Smooth muscle cell (in vitro differentiated cells): Measurements from ENCODE around the gene IL12RB2. TPM values are rescaled to one million over a fixed set of nuclear protein-coding genes. Genes with fewer than 3 reads are reported as not detected.

Experiments
- DNase-seq: peaks from one replicate; lab custom pipeline; 2025; ENCODE audit not compliant: unreplicated experiment; lab: John Stamatoyannopoulos, UW
- H2AFZ ChIP-seq: fragments of 200-600 bp; sonication (generic); 2 replicates; pipeline ENCODE4 v1.6.0; 2016; ENCODE audit warnings: antibody characterized with exemption, low read depth, mild to moderate bottlenecking
- H3F3A ChIP-seq: fragments of 200-600 bp; sonication (generic); 2 replicates; pipeline ENCODE4 v1.6.0; 2017; ENCODE audit warnings: antibody characterized with exemption, low read depth
- H3K27ac ChIP-seq: fragments of 200-600 bp; sonication (generic); 2 replicates; pipeline ENCODE4 v1.5.1; 2016; ENCODE audit warnings: low read depth, mild to moderate bottlenecking
- H3K27me3 ChIP-seq: fragments of 200-600 bp; sonication (generic); 2 replicates; pipeline ENCODE4 v1.6.1; 2016; ENCODE audit warnings: low read depth, mild to moderate bottlenecking
- H3K36me3 ChIP-seq: fragments of 200-600 bp; sonication (generic); 2 replicates; pipeline ENCODE4 v1.5.1; 2016; ENCODE audit warnings: low read depth
- H3K4me1 ChIP-seq: fragments of 200-600 bp; sonication (generic); 2 replicates; pipeline ENCODE4 v1.5.1; 2016; ENCODE audit warnings: low read depth
- H3K4me2 ChIP-seq: fragments of 200-600 bp; sonication (generic); 2 replicates; pipeline ENCODE4 v1.6.0; 2016; ENCODE audit warnings: mild to moderate bottlenecking
- H3K4me3 ChIP-seq: fragments of 200-600 bp; sonication (generic); 2 replicates; pipeline ENCODE4 v1.5.1; 2016; ENCODE audit warnings: mild to moderate bottlenecking
- H3K79me2 ChIP-seq: fragments of 200-600 bp; sonication (generic); 2 replicates; pipeline ENCODE4 v1.6.0; 2016; ENCODE audit warnings: low read depth, mild to moderate bottlenecking
- H3K9ac ChIP-seq: fragments of 200-600 bp; sonication (generic); 2 replicates; pipeline ENCODE4 v1.6.0; 2016; ENCODE audit warnings: low read depth
- H3K9me3 ChIP-seq: fragments of 200-600 bp; sonication (generic); replicated peaks from 2 replicates; pipeline ENCODE4 v1.5.1; 2016; ENCODE audit warnings: low read depth
- H4K20me1 ChIP-seq: fragments of 200-600 bp; sonication (generic); 2 replicates; pipeline ENCODE4 v1.6.0; 2016; ENCODE audit warnings: low read depth
- WGBS: methylation state at CpG from one replicate; pipeline ENCODE4 v1.1.7; 2016; ENCODE audit warnings: low lambda C conversion rate; 5-methylcytosine and 5-hydroxymethylcytosine counted together
- polyA plus RNA-seq: library from polyadenylated mRNA; unstranded; fragments of >200 nt; fragmentation: Nextera tagmentation; extraction: Ambion mirVana; gene quantifications from 2 replicates; pipeline ENCODE4 v1.2.1, GENCODE V29; 2016
- total RNA-seq: library from RNA; depleted of rRNA; stranded (reverse); fragments of >200 nt; gene quantifications from 2 replicates; pipeline ENCODE4 v1.2.3, GENCODE V29; 2014
- TF ChIP-seq, protein P1 (sequence below): fragments of 200-600 bp; sonication (generic); IDR thresholded peaks from 2 replicates; pipeline ENCODE4 v1.5.1; 2017; ENCODE audit warnings: borderline replicate concordance, mild to moderate bottlenecking, antibody characterized with exemption; ENCODE audit not compliant: insufficient read depth, poor library complexity, severe bottlenecking

IL12RB2 gene
- total and polyA plus RNA-seq, 2 experiments from 2014 or later: not detected

DNA sequence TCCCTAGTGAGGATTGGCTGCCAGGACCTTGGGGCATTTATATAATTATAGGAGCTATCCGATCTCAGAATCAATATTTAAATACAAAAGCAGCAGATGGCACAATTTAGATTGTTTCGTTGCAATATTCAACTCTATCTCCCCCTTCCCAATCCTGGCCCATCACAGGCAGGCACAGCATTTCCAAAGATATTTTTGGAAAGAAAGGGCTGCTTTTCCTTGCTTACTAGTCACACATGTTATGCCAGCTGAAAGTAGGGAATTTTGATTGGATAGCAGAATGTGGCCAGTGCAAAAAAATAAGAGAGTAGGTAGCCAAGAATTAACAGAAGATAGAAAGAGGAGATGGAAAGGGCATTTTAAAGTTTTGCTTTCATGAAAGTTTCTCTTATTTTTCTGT lies 37.9 kb downstream of the IL12RB2 start:
- DNase-seq: no peak
- H3K79me2 ChIP-seq: no peaks in the 10 kb centered on the region
- H3K9ac ChIP-seq: no peak overlapping the region
- H3K27me3 ChIP-seq: no peaks in the 10 kb centered on the region
- no peaks in the 10 kb centered on the region for H3K4me1 ChIP-seq
- WGBS: 70% methylated on average over 2 of the region's 2 CpGs
- H3K27ac ChIP-seq: no peak overlapping the region
- no peak overlapping the region for H3K4me2 ChIP-seq
- H3K9me3 ChIP-seq: no peaks in the 10 kb centered on the region
- TF ChIP-seq, protein P1, sequence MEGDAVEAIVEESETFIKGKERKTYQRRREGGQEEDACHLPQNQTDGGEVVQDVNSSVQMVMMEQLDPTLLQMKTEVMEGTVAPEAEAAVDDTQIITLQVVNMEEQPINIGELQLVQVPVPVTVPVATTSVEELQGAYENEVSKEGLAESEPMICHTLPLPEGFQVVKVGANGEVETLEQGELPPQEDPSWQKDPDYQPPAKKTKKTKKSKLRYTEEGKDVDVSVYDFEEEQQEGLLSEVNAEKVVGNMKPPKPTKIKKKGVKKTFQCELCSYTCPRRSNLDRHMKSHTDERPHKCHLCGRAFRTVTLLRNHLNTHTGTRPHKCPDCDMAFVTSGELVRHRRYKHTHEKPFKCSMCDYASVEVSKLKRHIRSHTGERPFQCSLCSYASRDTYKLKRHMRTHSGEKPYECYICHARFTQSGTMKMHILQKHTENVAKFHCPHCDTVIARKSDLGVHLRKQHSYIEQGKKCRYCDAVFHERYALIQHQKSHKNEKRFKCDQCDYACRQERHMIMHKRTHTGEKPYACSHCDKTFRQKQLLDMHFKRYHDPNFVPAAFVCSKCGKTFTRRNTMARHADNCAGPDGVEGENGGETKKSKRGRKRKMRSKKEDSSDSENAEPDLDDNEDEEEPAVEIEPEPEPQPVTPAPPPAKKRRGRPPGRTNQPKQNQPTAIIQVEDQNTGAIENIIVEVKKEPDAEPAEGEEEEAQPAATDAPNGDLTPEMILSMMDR: no peak
- no peaks in the 10 kb centered on the region for H4K20me1 ChIP-seq
- H3F3A ChIP-seq: no peaks in the 10 kb centered on the region
- H3K36me3 ChIP-seq: no peaks in the 10 kb centered on the region
- no peak overlapping the region for H3K4me3 ChIP-seq
- H2AFZ ChIP-seq: no peak overlapping the region

DNA sequence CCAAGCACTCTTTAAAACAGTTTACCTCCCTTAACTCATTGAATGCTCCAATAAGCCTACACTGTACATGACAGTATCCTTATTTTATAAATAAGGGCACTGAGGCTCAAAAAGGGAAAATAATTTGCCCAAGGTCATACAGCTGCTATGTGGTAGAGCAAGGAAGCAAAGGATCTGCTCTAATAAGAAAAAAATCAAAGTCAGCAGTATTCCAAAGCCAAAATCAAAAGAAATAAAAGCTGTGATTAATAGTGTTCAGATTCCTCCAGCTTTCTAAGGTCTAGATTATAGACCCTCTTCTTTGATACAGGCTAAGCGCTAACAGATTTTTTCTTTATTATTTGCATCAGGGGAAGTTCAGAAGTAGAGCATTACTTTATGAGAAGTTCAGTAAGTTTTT lies 39.3 kb downstream of the IL12RB2 start:
- no peak overlapping the region for H3K9ac ChIP-seq
- no peaks in the 10 kb centered on the region for H3K36me3 ChIP-seq
- no peaks in the 10 kb centered on the region for H3K4me1 ChIP-seq
- H3F3A ChIP-seq: no peaks in the 10 kb centered on the region
- no peak overlapping the region for H3K4me3 ChIP-seq
- H4K20me1 ChIP-seq: no peaks in the 10 kb centered on the region
- no peak overlapping the region for H2AFZ ChIP-seq
- no peaks in the 10 kb centered on the region for H3K9me3 ChIP-seq
- TF ChIP-seq, protein P1: no peak
- H3K4me2 ChIP-seq: no peak overlapping the region
- no peak overlapping the region for H3K27ac ChIP-seq
- H3K27me3 ChIP-seq: no peaks in the 10 kb centered on the region
- H3K79me2 ChIP-seq: no peaks in the 10 kb centered on the region
- DNase-seq: no peak
- WGBS: 100% methylated on average over 1 of the region's 1 CpG

DNA sequence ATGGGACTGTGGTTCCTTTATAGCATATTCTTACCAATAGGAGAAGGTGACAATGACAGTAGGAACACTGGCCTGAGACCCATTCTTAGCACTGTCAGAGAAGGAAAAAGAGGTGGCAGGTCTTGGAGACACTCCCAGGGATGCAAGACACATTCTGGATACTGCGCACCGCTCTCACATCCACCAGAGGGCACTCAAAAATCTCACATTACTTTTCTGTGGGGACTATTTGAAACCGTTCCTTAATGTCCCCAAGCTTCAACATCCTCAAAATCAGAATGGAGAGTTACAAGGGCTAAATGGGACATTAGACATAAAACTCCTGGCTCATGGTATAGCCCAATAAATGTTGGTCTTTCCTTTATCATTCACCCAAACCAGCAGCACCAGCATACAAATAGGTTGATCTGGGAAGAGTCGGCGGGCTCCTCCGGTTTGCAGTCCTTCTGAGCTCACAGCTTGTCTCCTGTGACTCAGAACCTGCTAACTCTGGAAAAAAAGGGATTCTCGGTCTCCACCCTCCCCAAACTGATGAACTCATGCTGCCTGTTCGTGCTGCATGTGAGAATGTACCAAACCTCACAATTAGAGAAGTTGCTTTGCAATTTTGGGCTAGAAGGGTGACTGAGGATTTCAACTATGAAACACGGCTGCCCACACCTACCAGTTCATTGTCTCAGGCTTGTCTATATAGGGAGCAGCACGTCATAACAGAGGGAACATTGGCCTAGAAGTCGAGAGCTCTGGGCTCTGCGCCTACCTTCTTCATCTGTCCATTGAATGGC lies 40.2 kb downstream of the IL12RB2 start:
- Histone ChIP-seq H3K4me2 (peak overlapping the region; percentile 81), H2AFZ (peak overlapping the region; percentile 56), H3K4me3 (peak overlapping the region; percentile 8)

More for the DNA sequence above, 40.2 kb downstream of the IL12RB2 start:
- no peak for DNase-seq
- no peaks in the 10 kb centered on the region for H3K36me3 ChIP-seq
- 31% methylated on average over 12 of the region's 12 CpGs for WGBS
- H3K9ac ChIP-seq: no peak overlapping the region
- H3K9me3 ChIP-seq: no peaks in the 10 kb centered on the region
- H3K27me3 ChIP-seq: no peaks in the 10 kb centered on the region
- TF ChIP-seq, protein P1: peak; percentile 69
- H3K27ac ChIP-seq: peak overlapping the region; percentile 61
- no peaks in the 10 kb centered on the region for H3K4me1 ChIP-seq
- no peaks in the 10 kb centered on the region for H3K79me2 ChIP-seq
- no peaks in the 10 kb centered on the region for H4K20me1 ChIP-seq
- no peaks in the 10 kb centered on the region for H3F3A ChIP-seq
